ENCODE measurements around the gene TTC7B. TPM values are rescaled to one million over a fixed set of nuclear protein-coding genes. Genes with fewer than 3 reads are reported as not detected.

Gene TTC7B
- total RNA-seq, 1 donor from 2014 or later = 55.5 TPM

DNA sequence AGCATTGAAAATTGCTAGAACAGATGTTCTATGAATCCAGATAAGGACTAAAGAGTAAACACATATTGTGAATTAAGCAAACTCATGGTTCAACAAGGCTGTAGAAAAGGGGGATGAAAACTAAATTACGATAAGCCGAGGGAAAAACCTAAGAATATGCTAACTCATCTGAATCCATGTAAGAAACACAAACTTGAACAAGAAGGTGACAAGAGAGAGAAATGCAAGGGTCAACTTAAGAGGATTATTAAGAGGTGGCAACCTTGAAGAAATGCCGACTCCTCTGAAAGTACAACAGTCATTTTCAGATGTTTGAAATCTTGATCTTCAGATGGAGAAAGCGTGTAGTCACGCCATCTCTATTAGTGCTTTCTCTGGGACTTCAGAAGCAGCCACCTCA, 128.6 kb downstream of the TTC7B start:
- Histone ChIP-seq H3K9me3 (replicated peaks) (no peaks in the 10 kb centered on the region), H3K4me3 (no peak overlapping the region), H3K36me3 (peaks cover 17% of the 10 kb centered on the region), H3K27me3 (ENCODE audit: low read depth) (no peaks in the 10 kb centered on the region), H3K4me1 (no peaks in the 10 kb centered on the region), H3K27ac (replicated peaks) (no peak overlapping the region)
- intact Hi-C loops (cut with micrococcal nuclease) = no loop called here
- TF ChIP-seq, protein P1, sequence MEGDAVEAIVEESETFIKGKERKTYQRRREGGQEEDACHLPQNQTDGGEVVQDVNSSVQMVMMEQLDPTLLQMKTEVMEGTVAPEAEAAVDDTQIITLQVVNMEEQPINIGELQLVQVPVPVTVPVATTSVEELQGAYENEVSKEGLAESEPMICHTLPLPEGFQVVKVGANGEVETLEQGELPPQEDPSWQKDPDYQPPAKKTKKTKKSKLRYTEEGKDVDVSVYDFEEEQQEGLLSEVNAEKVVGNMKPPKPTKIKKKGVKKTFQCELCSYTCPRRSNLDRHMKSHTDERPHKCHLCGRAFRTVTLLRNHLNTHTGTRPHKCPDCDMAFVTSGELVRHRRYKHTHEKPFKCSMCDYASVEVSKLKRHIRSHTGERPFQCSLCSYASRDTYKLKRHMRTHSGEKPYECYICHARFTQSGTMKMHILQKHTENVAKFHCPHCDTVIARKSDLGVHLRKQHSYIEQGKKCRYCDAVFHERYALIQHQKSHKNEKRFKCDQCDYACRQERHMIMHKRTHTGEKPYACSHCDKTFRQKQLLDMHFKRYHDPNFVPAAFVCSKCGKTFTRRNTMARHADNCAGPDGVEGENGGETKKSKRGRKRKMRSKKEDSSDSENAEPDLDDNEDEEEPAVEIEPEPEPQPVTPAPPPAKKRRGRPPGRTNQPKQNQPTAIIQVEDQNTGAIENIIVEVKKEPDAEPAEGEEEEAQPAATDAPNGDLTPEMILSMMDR (IDR thresholded peaks at IDR 0.05; ENCODE audit: borderline replicate concordance) = no peak
- DNase-seq = no peak

DNA sequence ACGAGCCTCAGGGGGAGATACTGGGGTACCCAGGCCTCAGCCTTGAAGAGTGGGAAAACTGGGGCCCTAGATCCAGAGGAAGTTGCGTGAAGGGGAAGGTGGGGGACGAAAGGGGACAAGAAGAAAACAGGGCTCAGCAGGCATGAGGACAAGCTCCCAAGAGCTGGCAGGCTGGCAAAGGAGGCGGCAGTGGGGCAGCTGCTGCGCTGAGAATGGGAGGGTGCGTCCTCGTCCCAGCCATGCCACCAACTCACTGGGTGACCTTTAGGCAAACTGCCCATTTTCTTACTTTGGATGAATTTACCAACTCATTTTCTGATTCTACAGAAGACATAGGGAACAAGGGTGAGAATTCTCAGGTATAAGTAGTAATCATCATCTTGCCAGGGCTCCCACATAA, 133.6 kb downstream of the TTC7B start:
- H3K4me3 ChIP-seq = no peak overlapping the region
- no peak overlapping the region for H3K27ac ChIP-seq (replicated peaks)
- no peak for DNase-seq
- peaks cover 3% of the 10 kb centered on the region for H3K4me1 ChIP-seq
- H3K9me3 ChIP-seq (replicated peaks) = no peaks in the 10 kb centered on the region
- no peaks in the 10 kb centered on the region for H3K27me3 ChIP-seq (ENCODE audit: low read depth)
- intact Hi-C loops (cut with micrococcal nuclease) = no loop called here
- H3K36me3 ChIP-seq = peaks cover 8% of the 10 kb centered on the region
- TF ChIP-seq, protein P1 (IDR thresholded peaks at IDR 0.05; ENCODE audit: borderline replicate concordance) = no peak

DNA sequence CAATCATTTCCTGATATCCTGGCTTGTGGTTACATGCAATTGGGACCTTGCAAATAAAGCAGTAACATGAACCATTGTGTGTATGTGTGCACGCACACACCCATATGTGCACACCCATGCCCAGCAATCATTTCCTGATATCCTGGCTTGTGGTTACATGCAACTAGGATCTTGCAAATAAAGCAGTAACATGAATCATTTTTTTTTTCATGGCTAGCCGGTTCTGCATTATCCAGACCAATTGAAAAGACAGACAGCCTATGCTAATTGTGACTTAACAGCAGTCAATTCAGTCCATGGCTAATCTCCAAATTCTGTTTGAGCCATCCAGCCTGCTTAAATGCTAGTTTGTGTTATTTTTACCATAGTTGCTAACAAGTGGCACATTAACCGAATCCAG, 134.3 kb downstream of the TTC7B start:
- no peaks in the 10 kb centered on the region for H3K9me3 ChIP-seq (replicated peaks)
- TF ChIP-seq, protein P1 (IDR thresholded peaks at IDR 0.05; ENCODE audit: borderline replicate concordance) = no peak
- no peaks in the 10 kb centered on the region for H3K27me3 ChIP-seq (ENCODE audit: low read depth)
- no peak overlapping the region for H3K27ac ChIP-seq (replicated peaks)
- peaks cover 3% of the 10 kb centered on the region for H3K4me1 ChIP-seq
- intact Hi-C loops (cut with micrococcal nuclease) = no loop called here
- H3K4me3 ChIP-seq = no peak overlapping the region
- peaks cover 3% of the 10 kb centered on the region for H3K36me3 ChIP-seq
- DNase-seq = no peak

GRCh38 chr14:90678846-90679362, 137.3 kb downstream of the TTC7B start:
- Histone ChIP-seq H3K36me3 (peaks cover 2% of the 10 kb centered on the region), H3K9me3 (replicated peaks) (no peaks in the 10 kb centered on the region), H3K27ac (replicated peaks) (no peak overlapping the region), H3K27me3 (ENCODE audit: low read depth) (no peaks in the 10 kb centered on the region), H3K4me3 (no peak overlapping the region), H3K4me1 (peaks cover 24% of the 10 kb centered on the region)
- TF ChIP-seq, protein P1 (IDR thresholded peaks at IDR 0.05; ENCODE audit: borderline replicate concordance) = no peak
- intact Hi-C loops (cut with micrococcal nuclease) = no loop called here
- DNase-seq = no peak

DNA sequence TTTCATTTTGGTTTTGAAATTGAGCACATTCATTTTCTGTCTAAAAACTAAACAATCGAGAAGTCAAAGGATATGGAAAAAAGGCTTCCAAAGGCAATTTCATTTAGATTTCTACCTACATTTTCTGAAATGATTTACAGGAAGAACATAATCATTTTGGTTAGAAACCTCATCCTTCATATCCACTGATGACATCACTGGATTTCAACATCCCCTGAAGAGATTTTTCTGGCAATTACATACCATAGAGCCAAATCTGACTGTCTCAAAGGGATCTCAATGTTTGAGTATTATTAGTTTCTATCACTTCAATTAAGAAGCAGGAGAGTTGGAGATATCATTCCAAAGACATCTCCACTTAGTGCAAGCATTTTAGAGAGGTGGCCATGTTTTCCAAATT, 137.8 kb downstream of the TTC7B start:
- Histone ChIP-seq H3K27ac (replicated peaks) (no peak overlapping the region), H3K4me1 (peaks cover 27% of the 10 kb centered on the region)

More for the DNA sequence above, 137.8 kb downstream of the TTC7B start:
- Histone ChIP-seq H3K36me3 (peaks cover 5% of the 10 kb centered on the region), H3K27me3 (ENCODE audit: low read depth) (no peaks in the 10 kb centered on the region), H3K9me3 (replicated peaks) (no peaks in the 10 kb centered on the region), H3K4me3 (no peak overlapping the region)
- intact Hi-C loops (cut with micrococcal nuclease) = no loop called here
- DNase-seq = no peak
- TF ChIP-seq, protein P1 (IDR thresholded peaks at IDR 0.05; ENCODE audit: borderline replicate concordance) = no peak

All from left ventricle myocardium inferior (tissue), 1 donor.